Measurements from ENCODE around the gene PADI3. TPM values are rescaled to one million over a fixed set of nuclear protein-coding genes. Genes with fewer than 3 reads are reported as not detected.
A peak's percentile ranks its signal among the peaks of the same experiment; 100 is the strongest.

PADI3 gene
- total RNA-seq, 3 donors from 2014 or later: not detected

DNA sequence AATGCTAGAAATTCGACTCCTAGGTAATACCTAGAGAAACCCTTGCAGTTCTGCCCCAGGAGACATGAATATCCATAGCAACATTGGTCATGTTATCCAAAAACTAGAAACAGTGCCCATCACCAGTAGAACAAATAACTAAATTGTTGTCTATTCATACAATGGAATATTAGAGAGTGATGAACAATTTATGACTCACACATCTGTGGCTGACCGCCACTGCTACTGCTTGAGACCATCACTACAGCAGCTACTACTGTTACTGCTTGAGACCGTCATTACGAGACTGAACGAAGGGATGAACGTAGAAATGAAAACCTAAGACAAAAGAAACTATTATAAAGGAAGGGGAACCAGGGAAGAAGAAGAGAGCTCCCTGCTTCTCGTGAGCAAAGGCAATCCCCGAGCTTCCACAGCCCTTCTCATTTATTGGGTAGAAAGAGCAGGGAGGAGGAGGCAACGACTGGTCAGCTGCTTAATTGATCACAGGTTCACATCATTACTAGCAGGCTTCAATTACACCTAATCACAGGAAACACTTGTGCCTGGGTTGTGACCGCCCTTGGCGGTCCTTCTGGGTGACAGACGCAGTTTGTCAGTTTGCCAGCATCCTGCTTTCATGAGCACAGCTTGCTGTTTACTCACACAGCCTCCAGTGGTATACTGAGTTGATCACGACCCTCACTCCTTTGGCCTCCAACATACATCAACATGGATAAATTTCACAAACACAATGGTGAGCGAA is 45.0 kb downstream of the PADI3 start:
- no peak overlapping the region for H3K4me3 ChIP-seq
- H3K4me1 ChIP-seq: no peaks in the 10 kb centered on the region
- H3K27me3 ChIP-seq: no peaks in the 10 kb centered on the region
- no peaks in the 10 kb centered on the region for H3K36me3 ChIP-seq
- intact Hi-C loops (cut with DNase I; ENCODE audit: low total_unique reads): no loop called here
- no peak for TF ChIP-seq POLR2AphosphoS5 (IDR thresholded peaks at IDR 0.05)
- TF ChIP-seq, protein P1, sequence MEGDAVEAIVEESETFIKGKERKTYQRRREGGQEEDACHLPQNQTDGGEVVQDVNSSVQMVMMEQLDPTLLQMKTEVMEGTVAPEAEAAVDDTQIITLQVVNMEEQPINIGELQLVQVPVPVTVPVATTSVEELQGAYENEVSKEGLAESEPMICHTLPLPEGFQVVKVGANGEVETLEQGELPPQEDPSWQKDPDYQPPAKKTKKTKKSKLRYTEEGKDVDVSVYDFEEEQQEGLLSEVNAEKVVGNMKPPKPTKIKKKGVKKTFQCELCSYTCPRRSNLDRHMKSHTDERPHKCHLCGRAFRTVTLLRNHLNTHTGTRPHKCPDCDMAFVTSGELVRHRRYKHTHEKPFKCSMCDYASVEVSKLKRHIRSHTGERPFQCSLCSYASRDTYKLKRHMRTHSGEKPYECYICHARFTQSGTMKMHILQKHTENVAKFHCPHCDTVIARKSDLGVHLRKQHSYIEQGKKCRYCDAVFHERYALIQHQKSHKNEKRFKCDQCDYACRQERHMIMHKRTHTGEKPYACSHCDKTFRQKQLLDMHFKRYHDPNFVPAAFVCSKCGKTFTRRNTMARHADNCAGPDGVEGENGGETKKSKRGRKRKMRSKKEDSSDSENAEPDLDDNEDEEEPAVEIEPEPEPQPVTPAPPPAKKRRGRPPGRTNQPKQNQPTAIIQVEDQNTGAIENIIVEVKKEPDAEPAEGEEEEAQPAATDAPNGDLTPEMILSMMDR (IDR thresholded peaks at IDR 0.05): no peak
- no peak for TF ChIP-seq POLR2A (IDR thresholded peaks at IDR 0.05)
- no peak overlapping the region for H3K27ac ChIP-seq
- DNase-seq (ENCODE audit: low spot score in 2 of 2): no peak
- H3K9me3 ChIP-seq: no peaks in the 10 kb centered on the region

- intact Hi-C loops (cut with DNase I; ENCODE audit: low total_unique reads): no loop called here
- TF ChIP-seq POLR2AphosphoS5 (IDR thresholded peaks at IDR 0.05): no peak
- TF ChIP-seq, protein P1 (IDR thresholded peaks at IDR 0.05): no peak
- Histone ChIP-seq H3K4me3 (no peak overlapping the region), H3K27ac (no peak overlapping the region), H3K4me1 (no peaks in the 10 kb centered on the region), H3K27me3 (no peaks in the 10 kb centered on the region), H3K9me3 (no peaks in the 10 kb centered on the region), H3K36me3 (no peaks in the 10 kb centered on the region)
- DNase-seq (ENCODE audit: low spot score in 2 of 2): no peak
Observed at GRCh38 chr1:17295292-17295691, 46.4 kb downstream of the PADI3 start.

DNA sequence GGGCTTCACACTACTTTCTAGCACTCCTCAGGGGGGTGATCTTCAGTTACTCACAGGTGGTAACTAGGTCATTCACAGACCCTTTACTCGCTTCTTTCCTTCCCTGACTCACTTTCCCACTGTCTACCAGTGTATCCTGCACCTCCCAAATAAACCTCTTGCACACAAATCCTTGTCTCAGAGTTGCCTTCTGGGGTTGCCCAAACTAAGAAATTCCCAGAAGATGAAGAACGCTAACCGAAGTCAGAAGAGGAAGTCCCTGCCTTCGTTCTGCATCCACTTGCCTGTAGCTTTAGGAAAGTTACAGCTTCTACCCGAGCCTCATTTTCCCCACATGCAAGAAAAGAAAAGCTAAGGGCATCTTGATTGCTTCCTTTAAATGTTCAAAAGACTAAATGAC is 47.2 kb downstream of the PADI3 start:
- Histone ChIP-seq H3K4me3 (no peak overlapping the region), H3K4me1 (no peaks in the 10 kb centered on the region), H3K9me3 (no peaks in the 10 kb centered on the region), H3K27ac (no peak overlapping the region), H3K36me3 (no peaks in the 10 kb centered on the region), H3K27me3 (no peaks in the 10 kb centered on the region)
- TF ChIP-seq POLR2A (IDR thresholded peaks at IDR 0.05): no peak
- no peak for TF ChIP-seq POLR2AphosphoS5 (IDR thresholded peaks at IDR 0.05)
- TF ChIP-seq, protein P1 (IDR thresholded peaks at IDR 0.05): no peak
- DNase-seq (ENCODE audit: low spot score in 2 of 2): no peak
- intact Hi-C loops (cut with DNase I; ENCODE audit: low total_unique reads): no loop called here

GRCh38 chr1:17297991-17298390 is 49.1 kb downstream of the PADI3 start:
- Histone ChIP-seq H3K9me3 (peaks cover 0 to 14% of the 10 kb centered on the region in 2 donors), H3K4me1 (no peaks in the 10 kb centered on the region), H3K27me3 (no peaks in the 10 kb centered on the region), H3K36me3 (no peaks in the 10 kb centered on the region), H3K4me3 (no peak overlapping the region), H3K27ac (no peak overlapping the region)
- TF ChIP-seq POLR2A (IDR thresholded peaks at IDR 0.05) (no peak), POLR2AphosphoS5 (IDR thresholded peaks at IDR 0.05) (no peak)
- intact Hi-C loops (cut with DNase I; ENCODE audit: low total_unique reads): no loop called here
- DNase-seq (ENCODE audit: low spot score in 2 of 2): peak in 1 of 2 donors; percentile 50

DNA sequence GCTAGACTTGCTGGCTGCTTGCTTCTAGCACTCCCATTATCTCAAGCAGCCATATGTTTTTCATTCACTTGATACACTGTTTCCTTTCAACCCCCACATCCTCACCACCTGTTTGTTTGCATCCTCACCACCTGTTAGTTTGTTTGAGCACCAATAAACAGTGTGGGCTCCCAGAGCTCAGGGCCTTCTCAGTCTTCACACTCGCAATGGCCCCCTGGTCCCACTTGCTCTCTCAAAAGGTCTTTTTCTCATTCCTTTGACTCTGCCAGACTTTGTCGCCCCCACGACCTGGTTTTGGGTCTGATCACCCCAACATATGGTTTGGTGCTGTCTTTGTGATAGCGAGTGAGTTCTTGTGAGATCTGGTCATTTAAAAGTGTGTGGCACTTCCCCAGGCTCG is 52.9 kb downstream of the PADI3 start:
- TF ChIP-seq POLR2AphosphoS5 (IDR thresholded peaks at IDR 0.05) (no peak), POLR2A (IDR thresholded peaks at IDR 0.05) (no peak)
- TF ChIP-seq, protein P1 (IDR thresholded peaks at IDR 0.05): no peak
- Histone ChIP-seq H3K36me3 (no peaks in the 10 kb centered on the region), H3K4me3 (no peak overlapping the region), H3K27me3 (no peaks in the 10 kb centered on the region), H3K9me3 (peaks cover 0 to 14% of the 10 kb centered on the region in 2 donors), H3K4me1 (no peaks in the 10 kb centered on the region), H3K27ac (no peak overlapping the region)
- intact Hi-C loops (cut with DNase I; ENCODE audit: low total_unique reads): no loop called here
- DNase-seq (ENCODE audit: low spot score in 2 of 2): no peak

Data from breast epithelium (tissue), 4 donors.